HEK293 (cell line): ENCODE results near the gene ABCG1.

Source experiments
- CTCF ChIP-seq: fragments of 450-650 bp; formaldehyde crosslinking; IDR thresholded peaks from 2 replicates; pipeline ENCODE4 v1.5.1; 2016; ENCODE audit warnings: missing biosample characterization, missing genetic modification characterization
- HOXA7 ChIP-seq: sonication (generic); formaldehyde crosslinking; IDR thresholded peaks from 2 replicates; pipeline ENCODE4 v1.8.1; 2022; ENCODE audit warnings: missing genetic modification reagents, borderline replicate concordance
- IKZF3 ChIP-seq: fragments of 450-650 bp; IDR thresholded peaks from 2 replicates; pipeline ENCODE4 v1.5.0; 2018; ENCODE audit warnings: missing biosample characterization, mild to moderate bottlenecking, missing genetic modification characterization, moderate library complexity
- KLF9 ChIP-seq: fragments of 450-650 bp; formaldehyde crosslinking; IDR thresholded peaks from 2 replicates; pipeline ENCODE4 v1.5.1; 2016; ENCODE audit warnings: missing biosample characterization, missing genetic modification characterization, low read depth
- PBX3 ChIP-seq: sonication (generic); formaldehyde crosslinking; IDR thresholded peaks from 2 replicates; pipeline ENCODE4 v1.8.1; 2022; ENCODE audit warnings: mild to moderate bottlenecking, moderate library complexity, missing genetic modification reagents
- PRDM1 ChIP-seq: fragments of 450-650 bp; formaldehyde crosslinking; IDR thresholded peaks from 2 replicates; pipeline ENCODE4; 2016; ENCODE audit warnings: missing biosample characterization, missing genetic modification characterization
- REST ChIP-seq: fragments of 450-650 bp; formaldehyde crosslinking; IDR thresholded peaks from 2 replicates; pipeline ENCODE4 v1.5.1; 2016; ENCODE audit warnings: missing biosample characterization, missing genetic modification characterization
- TCF7L2 ChIP-seq: IDR thresholded peaks from 2 replicates; pipeline ENCODE4 v1.6.1; 2011; ENCODE audit warnings: low read depth, mild to moderate bottlenecking, inconsistent platforms, low read length, moderate library complexity, borderline replicate concordance
- ZNF214 ChIP-seq: fragments of 450-650 bp; formaldehyde crosslinking; IDR thresholded peaks from 2 replicates; pipeline ENCODE4 v1.5.1; 2017; ENCODE audit warnings: missing biosample characterization, mild to moderate bottlenecking, missing genetic modification characterization, borderline replicate concordance
- ZNF548 ChIP-seq: fragments of 450-650 bp; formaldehyde crosslinking; IDR thresholded peaks from 2 replicates; pipeline ENCODE4 v1.5.1; 2016; ENCODE audit warnings: missing biosample characterization, missing genetic modification characterization
- ZNF629 ChIP-seq: fragments of 450-650 bp; formaldehyde crosslinking; IDR thresholded peaks from 2 replicates; pipeline ENCODE4 v1.5.1; 2017; ENCODE audit warnings: missing biosample characterization, missing genetic modification characterization
- ZNF639 ChIP-seq: fragments of 450-650 bp; formaldehyde crosslinking; IDR thresholded peaks from 2 replicates; pipeline ENCODE4 v1.5.1; 2016; ENCODE audit warnings: missing biosample characterization, missing genetic modification characterization
- ZNF76 ChIP-seq: fragments of 450-650 bp; formaldehyde crosslinking; IDR thresholded peaks from 2 replicates; pipeline ENCODE4; 2016; ENCODE audit warnings: low read depth, missing biosample characterization, missing genetic modification characterization, borderline replicate concordance
- ZSCAN23 ChIP-seq: fragments of 450-650 bp; formaldehyde crosslinking; IDR thresholded peaks from 2 replicates; pipeline ENCODE4 v1.5.1; 2016; ENCODE audit warnings: missing biosample characterization, missing genetic modification characterization

DNA sequence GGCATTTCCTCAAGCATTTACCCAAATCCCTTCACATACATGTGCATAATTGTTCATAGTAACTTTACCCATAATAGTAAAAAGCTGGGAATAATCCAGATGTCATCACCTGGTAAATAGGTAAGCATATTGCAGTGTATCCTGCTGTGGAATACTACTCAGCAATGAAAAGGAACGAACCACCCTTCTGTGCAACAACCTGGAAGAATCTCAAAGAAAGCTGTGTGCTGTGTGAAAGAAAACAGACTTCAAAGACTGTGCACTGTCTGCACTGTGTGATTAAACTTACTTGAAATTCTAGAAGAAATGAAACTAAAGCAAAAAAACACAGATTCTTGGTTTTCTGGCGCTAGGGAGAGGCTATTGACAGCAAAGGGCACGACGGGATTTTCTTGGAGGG lies 118.3 kb downstream of the ABCG1 start:
- TF ChIP-seq ZNF629 (tag by site-specific recombination): no peak
- TF ChIP-seq CTCF (tag by site-specific recombination): no peak
- TF ChIP-seq REST (tag by site-specific recombination): no peak
- TF ChIP-seq ZNF214 (tag by site-specific recombination): no peak
- TF ChIP-seq ZNF639 (tag by site-specific recombination): no peak
- no peak for TF ChIP-seq ZNF548
- TF ChIP-seq TCF7L2: no peak
- no peak for TF ChIP-seq ZNF76 (tag by site-specific recombination)
- no peak for TF ChIP-seq IKZF3 (tag by site-specific recombination)
- TF ChIP-seq PRDM1 (tag by site-specific recombination): no peak
- no peak for TF ChIP-seq KLF9 (tag by site-specific recombination)
- TF ChIP-seq PBX3 (CRISPR knock-in tag): no peak
- no peak for TF ChIP-seq ZSCAN23
- TF ChIP-seq HOXA7 (CRISPR knock-in tag): no peak
